ENCODE data around the gene RHOB.
"Not testable (repeated sequence)": the region's sequence is repeated elsewhere in the genome, so short reads cannot be mapped to it uniquely, and the experiment has no call there.

RHOB gene

GRCh38 chr2:20476950-20477349 is 30.1 kb downstream of the RHOB start:
- no peak for DNase-seq

- no peak for DNase-seq
Measured at GRCh38 chr2:20478961-20479360, 32.1 kb downstream of the RHOB start.

- no peak for DNase-seq
Measured at GRCh38 chr2:20479835-20480234, 33.0 kb downstream of the RHOB start.

- DNase-seq, result no peak
Measured at GRCh38 chr2:20480913-20481312, 34.0 kb downstream of the RHOB start.

- no peak for DNase-seq
Measured at GRCh38 chr2:20481798-20482405, 35.0 kb downstream of the RHOB start.

GRCh38 chr2:20482725-20483124 is 35.9 kb downstream of the RHOB start:
- no peak for DNase-seq

- no peak for DNase-seq
Measured at GRCh38 chr2:20483194-20483895, 36.5 kb downstream of the RHOB start.

- DNase-seq, result no peak
Measured at GRCh38 chr2:20484034-20484617, 37.3 kb downstream of the RHOB start.

GRCh38 chr2:20484810-20485611 is 38.1 kb downstream of the RHOB start:
- DNase-seq, result no peak

GRCh38 chr2:20485612-20486388 is 38.9 kb downstream of the RHOB start:
- no peak for DNase-seq

GRCh38 chr2:20486571-20486970 is 39.7 kb downstream of the RHOB start:
- no peak for DNase-seq

- no peak for DNase-seq
Measured at GRCh38 chr2:20487030-20487391, 40.1 kb downstream of the RHOB start.

GRCh38 chr2:20487392-20488174 is 40.7 kb downstream of the RHOB start:
- no peak for DNase-seq

GRCh38 chr2:20488201-20488641 is 41.3 kb downstream of the RHOB start:
- DNase-seq, result no peak

GRCh38 chr2:20488782-20489181 is 41.9 kb downstream of the RHOB start:
- no peak for DNase-seq

- DNase-seq, result no peak
Measured at GRCh38 chr2:20490300-20491181, 43.7 kb downstream of the RHOB start.

- DNase-seq, result no peak
Measured at GRCh38 chr2:20491739-20492531, 45.1 kb downstream of the RHOB start.

GRCh38 chr2:20493095-20493494 is 46.2 kb downstream of the RHOB start:
- DNase-seq, result not testable (repeated sequence)

GRCh38 chr2:20494241-20494640 is 47.4 kb downstream of the RHOB start:
- DNase-seq, result no peak
